PC-3 (cell line): ENCODE measurements around the gene PLCL1. TPM values are rescaled to one million over a fixed set of nuclear protein-coding genes. Genes with fewer than 3 reads are reported as not detected.

Source experiments
- ATAC-seq: fragments of 200-7000 bp; cut with Tn5 transposase; 2 replicates; pipeline ENCODE4 v1.9.1; 2020; ENCODE audit warnings: mild to moderate bottlenecking, moderate library complexity
- BruUV-seq: library from RNA; stranded (reverse); fragments of 400-500 nt; replicated peaks from 2 replicates; lab custom pipeline; 2021; lab: Mats Ljungman, UMichigan
- CTCF ChIA-PET: fragments of 300-600 bp; sonication (Branson Sonifier 250); formaldehyde crosslinking; loops from one replicate; lab custom pipeline; 2022; ENCODE audit warnings: antibody characterized with exemption; lab: Charles Lee
- POLR2A ChIA-PET: fragments of 300-600 bp; sonication (Branson Sonifier 250); formaldehyde crosslinking; loops from one replicate; lab custom pipeline; 2022; ENCODE audit warnings: antibody characterized with exemption; ENCODE audit not compliant: unreplicated experiment; lab: Charles Lee
- DNase-seq: peaks from one replicate; pipeline ENCODE4 v3.0.0-alpha.2; 2015
- H2AFZ ChIP-seq: fragments of 300-600 bp; sonication (generic); 2 replicates; pipeline ENCODE4 v1.6.0; 2016; ENCODE audit warnings: antibody characterized with exemption, low read length
- H3F3A ChIP-seq: fragments of 300-600 bp; sonication (generic); one replicate; pipeline ENCODE4 v1.6.0; 2017; ENCODE audit warnings: antibody characterized with exemption, low read length, control low read depth, mild to moderate bottlenecking; ENCODE audit not compliant: unreplicated experiment
- H3K27ac ChIP-seq: fragments of 300-600 bp; sonication (generic); 2 replicates; pipeline ENCODE4 v1.5.1; 2016; ENCODE audit warnings: mild to moderate bottlenecking, low read length
- H3K27me3 ChIP-seq: fragments of 300-600 bp; sonication (generic); 2 replicates; pipeline ENCODE4 v1.6.1; 2016; ENCODE audit warnings: low read length, mixed read lengths
- H3K36me3 ChIP-seq: fragments of 300-600 bp; sonication (generic); 2 replicates; pipeline ENCODE4 v1.6.1; 2016; ENCODE audit warnings: low read depth, mixed run types, low read length, mixed read lengths
- H3K4me1 ChIP-seq: fragments of 300-600 bp; sonication (generic); 2 replicates; pipeline ENCODE4 v1.5.1; 2016; ENCODE audit warnings: low read length; ENCODE audit not compliant: insufficient read depth
- H3K4me2 ChIP-seq: fragments of 300-600 bp; sonication (generic); 2 replicates; pipeline ENCODE4 v1.6.0; 2016; ENCODE audit warnings: low read length
- H3K4me3 ChIP-seq: fragments of 300-600 bp; sonication (generic); 2 replicates; pipeline ENCODE4 v1.5.1; 2016; ENCODE audit warnings: mild to moderate bottlenecking, low read length, mixed read lengths
- H3K79me2 ChIP-seq: fragments of 300-600 bp; sonication (generic); 2 replicates; pipeline ENCODE4 v1.6.1; 2017; ENCODE audit warnings: low read length, mixed read lengths
- H3K9ac ChIP-seq: fragments of 300-600 bp; sonication (generic); 2 replicates; pipeline ENCODE4 v1.6.0; 2016; ENCODE audit warnings: mild to moderate bottlenecking, low read length
- H3K9me2 ChIP-seq: fragments of 300-600 bp; sonication (generic); replicated peaks from 2 replicates; pipeline ENCODE4 v1.6.1; 2016; ENCODE audit warnings: mixed run types, low read length, mixed read lengths
- H3K9me3 ChIP-seq: fragments of 300-600 bp; sonication (generic); 2 replicates; pipeline ENCODE4 v1.6.1; 2016; ENCODE audit warnings: low read length, mixed read lengths
- H4K20me1 ChIP-seq: fragments of 300-600 bp; sonication (generic); 2 replicates; pipeline ENCODE4 v1.6.1; 2016; ENCODE audit warnings: low read length, mixed read lengths
- CTCF ChIP-seq: fragments of 300-600 bp; sonication (generic); conservative IDR thresholded peaks from 2 replicates; pipeline ENCODE4 v1.5.1; 2017; ENCODE audit warnings: antibody characterized with exemption, low read depth, mild to moderate bottlenecking, low read length
- EZH2 ChIP-seq: fragments of 300-600 bp; sonication (generic); IDR thresholded peaks from one replicate; pipeline ENCODE4 v1.6.1; 2017; ENCODE audit warnings: antibody characterized with exemption, mild to moderate bottlenecking, low read length; ENCODE audit not compliant: unreplicated experiment
- EZH2phosphoT487 ChIP-seq: fragments of 300-600 bp; sonication (generic); IDR thresholded peaks from 2 replicates; pipeline ENCODE4 v1.6.1; 2018; ENCODE audit warnings: mild to moderate bottlenecking, antibody characterized with exemption, low read length, borderline replicate concordance
- intact Hi-C: fragments of 100-400 bp; cut with micrococcal nuclease; formaldehyde crosslinking; loops from 2 replicates; pipeline ENCODE4 v1.9.0; 2023
- total RNA-seq: library from RNA; depleted of rRNA; stranded (reverse); fragments of >200 nt; gene quantifications from 2 replicates; pipeline ENCODE4 v1.2.3, GENCODE V29; 2014

Gene PLCL1
- total RNA-seq, 1 experiment from 2014 or later = not detected

GRCh38 chr2:197920592-197921201 is 116.3 kb downstream of the PLCL1 start:
- Histone ChIP-seq H3K4me3 (no peak overlapping the region), H4K20me1 (no peaks in the 10 kb centered on the region), H3F3A (no peaks in the 10 kb centered on the region), H3K79me2 (no peaks in the 10 kb centered on the region), H3K9me3 (no peaks in the 10 kb centered on the region), H3K9ac (no peak overlapping the region), H3K27me3 (peaks cover 4% of the 10 kb centered on the region), H3K27ac (no peak overlapping the region), H3K4me1 (no peaks in the 10 kb centered on the region), H3K36me3 (no peaks in the 10 kb centered on the region), H3K9me2 (no peaks in the 10 kb centered on the region), H2AFZ (no peak overlapping the region), H3K4me2 (no peak overlapping the region)
- no TSS peak for BruUV-seq
- ChIA-PET CTCF (no interaction called here), POLR2A (no interaction called here)
- no peak for DNase-seq
- TF ChIP-seq EZH2phosphoT487 (no peak), EZH2 (no peak), CTCF (no peak)
- no peak for ATAC-seq
- intact Hi-C loops = no loop called here

- no peaks in the 10 kb centered on the region for H3K9me3 ChIP-seq
Observed at GRCh38 chr2:197924483-197924882, 120.1 kb downstream of the PLCL1 start.

More at GRCh38 chr2:197924483-197924882, 120.1 kb downstream of the PLCL1 start:
- CTCF ChIA-PET = no interaction called here
- no peak overlapping the region for H3K27ac ChIP-seq
- no TSS peak for BruUV-seq
- no peaks in the 10 kb centered on the region for H3F3A ChIP-seq
- no peaks in the 10 kb centered on the region for H3K4me1 ChIP-seq
- no peaks in the 10 kb centered on the region for H3K79me2 ChIP-seq
- no peak for TF ChIP-seq EZH2phosphoT487
- TF ChIP-seq EZH2 = no peak
- no peak for TF ChIP-seq CTCF
- no peaks in the 10 kb centered on the region for H3K27me3 ChIP-seq
- ATAC-seq = no peak
- POLR2A ChIA-PET = no interaction called here
- no peaks in the 10 kb centered on the region for H4K20me1 ChIP-seq
- H3K4me3 ChIP-seq = no peak overlapping the region
- DNase-seq = no peak
- no peaks in the 10 kb centered on the region for H3K36me3 ChIP-seq
- intact Hi-C loops = no loop called here
- no peaks in the 10 kb centered on the region for H3K9me2 ChIP-seq
- no peak overlapping the region for H3K9ac ChIP-seq
- no peak overlapping the region for H3K4me2 ChIP-seq
- H2AFZ ChIP-seq = no peak overlapping the region
